HepG2 (cell line): ENCODE results near the gene IQCN. TPM values are rescaled to one million over a fixed set of nuclear protein-coding genes. Genes with fewer than 3 reads are reported as not detected.

Source experiments
- ARNT ChIP-seq: fragments of 450-650 bp; IDR thresholded peaks from 2 replicates; pipeline ENCODE4 v1.6.1; 2017
- BCL3 ChIP-seq: sonication (generic); formaldehyde crosslinking; IDR thresholded peaks from 2 replicates; pipeline ENCODE4 v1.5.1; 2020; ENCODE audit warnings: mild to moderate bottlenecking, missing genetic modification reagents, moderate library complexity
- BORCS8-MEF2B ChIP-seq: sonication (generic); formaldehyde crosslinking; IDR thresholded peaks from 2 replicates; pipeline ENCODE4 v1.8.0; 2022; ENCODE audit warnings: mild to moderate bottlenecking, missing genetic modification reagents
- HDAC1 ChIP-seq: sonication (generic); formaldehyde crosslinking; IDR thresholded peaks from 2 replicates; pipeline ENCODE4 v1.5.1; 2020; ENCODE audit warnings: mild to moderate bottlenecking, missing genetic modification reagents
- JARID2 ChIP-seq: sonication (generic); formaldehyde crosslinking; IDR thresholded peaks from 2 replicates; pipeline ENCODE4 v1.8.1; 2023; ENCODE audit warnings: missing genetic modification reagents, inconsistent platforms; ENCODE audit not compliant: insufficient replicate concordance
- NCOA1 ChIP-seq: sonication (generic); formaldehyde crosslinking; IDR thresholded peaks from 2 replicates; pipeline ENCODE4 v1.9.0; 2021; ENCODE audit warnings: missing genetic modification reagents
- ZBTB33 ChIP-seq: sonication (generic); formaldehyde crosslinking; IDR thresholded peaks from 2 replicates; pipeline ENCODE4 v1.4.0; 2020; ENCODE audit warnings: missing genetic modification reagents
- ZKSCAN5 ChIP-seq: sonication (generic); formaldehyde crosslinking; IDR thresholded peaks from 2 replicates; pipeline ENCODE4 v1.5.1; 2020; ENCODE audit warnings: mild to moderate bottlenecking, missing genetic modification reagents
- ZNF17 ChIP-seq: sonication (generic); formaldehyde crosslinking; IDR thresholded peaks from 2 replicates; pipeline ENCODE4 v1.5.0; 2020; ENCODE audit warnings: mild to moderate bottlenecking, missing genetic modification reagents
- ZNF318 ChIP-seq: sonication (generic); formaldehyde crosslinking; IDR thresholded peaks from 2 replicates; pipeline ENCODE4 v1.4.0; 2020; ENCODE audit warnings: mild to moderate bottlenecking, missing genetic modification reagents
- ZNF775 ChIP-seq: sonication (generic); formaldehyde crosslinking; IDR thresholded peaks from 2 replicates; pipeline ENCODE4 v1.4.0; 2020; ENCODE audit warnings: missing genetic modification reagents, mild to moderate bottlenecking, moderate library complexity, borderline replicate concordance
- polyA plus RNA-seq, 8 experiments: library from polyadenylated mRNA; depleted of rRNA in 3 of 8; stranded (reverse) in 7 of 8; unstranded in 1 of 8; fragments of >200 nt; fragmentation: Illumina TruSeq in 4 of 8; extraction: Trizol in 4 of 8; gene quantifications; 2 replicates each; pipeline versions ENCODE4 v1.2.1 to v1.2.3, GENCODE V29; 2011 to 2016; ENCODE audit warnings: low read depth in 4 of 8, missing spikeins in 1 of 8, mixed read lengths in 1 of 8; ENCODE audit not compliant: insufficient read depth in 1 of 8
- total RNA-seq, 5 experiments: library from RNA; depleted of rRNA; stranded (reverse); fragments of >200 nt; fragmentation: Illumina TruSeq; extraction: Trizol; gene quantifications; 2 replicates each; pipeline ENCODE4 v1.2.3, GENCODE V29; 2016; ENCODE audit warnings: low read depth in 1 of 5
- TF ChIP-seq, protein P1 (sequence below): sonication (generic); formaldehyde crosslinking; conservative IDR thresholded peaks from 2 replicates; pipeline ENCODE4 v1.8.0; 2022; ENCODE audit warnings: missing genetic modification reagents
- TF ChIP-seq, protein P2 (sequence below): sonication (generic); formaldehyde crosslinking; conservative IDR thresholded peaks from 2 replicates; pipeline ENCODE4 v1.8.0; 2022; ENCODE audit warnings: low read depth, missing genetic modification reagents

IQCN gene
- total and polyA plus RNA-seq, 2 of the 13 experiments (the other 11 are each of a cell fraction or from before 2014, with no cell fraction given) = 0.04 to 0.18 TPM

DNA sequence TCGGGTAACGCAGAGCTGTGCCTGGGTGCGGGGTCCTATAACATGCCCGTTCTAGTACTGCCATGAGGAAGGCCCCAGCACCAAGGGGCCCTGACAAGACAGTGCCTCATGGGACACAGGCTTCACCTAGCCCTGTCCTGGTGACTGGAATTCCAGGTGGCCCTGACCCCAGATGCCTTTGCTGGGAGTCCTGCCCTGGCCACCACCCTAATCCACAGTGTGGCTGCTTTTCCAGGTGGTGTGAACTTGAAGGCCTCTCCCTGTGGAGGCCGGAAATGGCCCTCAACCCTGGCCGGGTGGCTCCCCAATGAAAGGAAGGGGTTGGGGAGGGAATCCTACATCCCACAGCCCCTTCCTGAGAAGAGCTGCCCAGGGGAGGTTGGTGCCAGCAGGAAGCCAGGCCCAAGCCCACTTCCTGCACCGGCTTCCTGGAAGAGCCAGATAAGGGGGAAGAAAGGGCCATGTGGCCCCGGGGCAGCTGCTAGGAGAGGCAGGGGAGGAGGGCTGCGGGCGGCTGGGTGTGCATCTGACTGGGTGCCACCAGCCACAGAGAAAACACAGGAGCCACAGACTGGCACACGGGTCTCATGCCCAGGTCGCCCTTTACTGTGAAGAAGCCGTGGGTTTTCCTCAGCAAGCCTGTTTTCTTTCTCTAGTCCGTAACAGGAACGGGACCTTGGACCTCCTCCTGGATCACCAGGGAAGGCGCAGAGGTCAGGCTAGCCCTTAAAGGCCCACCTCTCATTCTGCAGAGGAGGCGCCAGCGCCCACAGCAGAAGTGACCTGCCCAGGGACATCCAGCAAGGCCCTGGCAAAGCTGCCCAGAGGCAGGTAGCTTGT lies 43.9 kb upstream of the IQCN start (continued):
- TF ChIP-seq ZNF318 (CRISPR knock-in tag) = no peak
- TF ChIP-seq, protein P1, sequence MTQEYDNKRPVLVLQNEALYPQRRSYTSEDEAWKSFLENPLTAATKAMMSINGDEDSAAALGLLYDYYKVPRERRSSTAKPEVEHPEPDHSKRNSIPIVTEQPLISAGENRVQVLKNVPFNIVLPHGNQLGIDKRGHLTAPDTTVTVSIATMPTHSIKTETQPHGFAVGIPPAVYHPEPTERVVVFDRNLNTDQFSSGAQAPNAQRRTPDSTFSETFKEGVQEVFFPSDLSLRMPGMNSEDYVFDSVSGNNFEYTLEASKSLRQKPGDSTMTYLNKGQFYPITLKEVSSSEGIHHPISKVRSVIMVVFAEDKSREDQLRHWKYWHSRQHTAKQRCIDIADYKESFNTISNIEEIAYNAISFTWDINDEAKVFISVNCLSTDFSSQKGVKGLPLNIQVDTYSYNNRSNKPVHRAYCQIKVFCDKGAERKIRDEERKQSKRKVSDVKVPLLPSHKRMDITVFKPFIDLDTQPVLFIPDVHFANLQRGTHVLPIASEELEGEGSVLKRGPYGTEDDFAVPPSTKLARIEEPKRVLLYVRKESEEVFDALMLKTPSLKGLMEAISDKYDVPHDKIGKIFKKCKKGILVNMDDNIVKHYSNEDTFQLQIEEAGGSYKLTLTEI (CRISPR knock-in tag) = no peak
- TF ChIP-seq BORCS8-MEF2B (CRISPR knock-in tag) = no peak
- no peak for TF ChIP-seq ZKSCAN5
- no peak; the same call in 1 of the 2 replicates for TF ChIP-seq NCOA1 (CRISPR knock-in tag)
- peak; percentile 83; the same call in 1 of the 2 replicates for TF ChIP-seq ZNF775 (CRISPR knock-in tag)
- TF ChIP-seq JARID2 (CRISPR knock-in tag) = no peak
- no peak; the same call in 1 of the 2 replicates for TF ChIP-seq HDAC1 (CRISPR knock-in tag)
- no peak for TF ChIP-seq ZNF17 (CRISPR knock-in tag)
- TF ChIP-seq ZBTB33 (CRISPR knock-in tag) = no peak
- TF ChIP-seq ARNT = no peak
- TF ChIP-seq BCL3 (CRISPR knock-in tag) = peak; percentile 9; the same call in 1 of the 2 replicates
- TF ChIP-seq, protein P2, sequence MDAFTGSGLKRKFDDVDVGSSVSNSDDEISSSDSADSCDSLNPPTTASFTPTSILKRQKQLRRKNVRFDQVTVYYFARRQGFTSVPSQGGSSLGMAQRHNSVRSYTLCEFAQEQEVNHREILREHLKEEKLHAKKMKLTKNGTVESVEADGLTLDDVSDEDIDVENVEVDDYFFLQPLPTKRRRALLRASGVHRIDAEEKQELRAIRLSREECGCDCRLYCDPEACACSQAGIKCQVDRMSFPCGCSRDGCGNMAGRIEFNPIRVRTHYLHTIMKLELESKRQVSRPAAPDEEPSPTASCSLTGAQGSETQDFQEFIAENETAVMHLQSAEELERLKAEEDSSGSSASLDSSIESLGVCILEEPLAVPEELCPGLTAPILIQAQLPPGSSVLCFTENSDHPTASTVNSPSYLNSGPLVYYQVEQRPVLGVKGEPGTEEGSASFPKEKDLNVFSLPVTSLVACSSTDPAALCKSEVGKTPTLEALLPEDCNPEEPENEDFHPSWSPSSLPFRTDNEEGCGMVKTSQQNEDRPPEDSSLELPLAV (CRISPR knock-in tag) = no peak
